ENCODE results near the gene NUDC. TPM values are rescaled to one million over a fixed set of nuclear protein-coding genes. Genes with fewer than 3 reads are reported as not detected.

Gene NUDC
- total and polyA plus RNA-seq, 2 of the 13 experiments (the other 11 are each of a cell fraction or from before 2014, with no cell fraction given), result 34.7 to 104 TPM

GRCh38 chr1:26993237-26994019 lies 71.9 kb downstream of the NUDC start, which contains the start of gene TRNP1 (continued):
- TF ChIP-seq ZBTB46 (CRISPR knock-in tag; IDR thresholded peaks at IDR 0.05; ENCODE audit: borderline replicate concordance) (no peak), ZNF367 (CRISPR knock-in tag; IDR thresholded peaks at IDR 0.05; ENCODE audit: borderline replicate concordance) (no peak), UBTF (CRISPR knock-in tag; IDR thresholded peaks at IDR 0.05) (peak; percentile 80), RORA (CRISPR knock-in tag; IDR thresholded peaks at IDR 0.05) (no peak), CBX2 (IDR thresholded peaks at IDR 0.05; ENCODE audit: low read depth, low read length) (no peak), CBX2 (CRISPR knock-in tag; IDR thresholded peaks at IDR 0.05; ENCODE audit: low read depth) (no peak), THAP9 (CRISPR knock-in tag; IDR thresholded peaks at IDR 0.05; ENCODE audit: borderline replicate concordance) (no peak), ZNF124 (CRISPR knock-in tag; IDR thresholded peaks at IDR 0.05) (no peak), BCL6 (CRISPR knock-in tag; IDR thresholded peaks at IDR 0.05) (peak; percentile 88), AHDC1 (CRISPR knock-in tag; IDR thresholded peaks at IDR 0.05; ENCODE audit: borderline replicate concordance) (0 out of 2 replicates have a peak, but pooled peaks have one; percentile 49), ZNF773 (CRISPR knock-in tag; IDR thresholded peaks at IDR 0.05; ENCODE audit: borderline replicate concordance) (peak; percentile 89), NFE2 (CRISPR knock-in tag; IDR thresholded peaks at IDR 0.05) (no peak), ZNF326 (CRISPR knock-in tag; IDR thresholded peaks at IDR 0.05; ENCODE audit: borderline replicate concordance) (no peak), JDP2 (CRISPR knock-in tag; IDR thresholded peaks at IDR 0.05; ENCODE audit: borderline replicate concordance) (no peak), ZFY (CRISPR knock-in tag; IDR thresholded peaks at IDR 0.05) (peak; percentile 65), ZNF570 (CRISPR knock-in tag; IDR thresholded peaks at IDR 0.05; ENCODE audit: borderline replicate concordance) (no peak)

All from HepG2 (cell line).